CD4-positive, alpha-beta T cell treated with Interleukin-6 at 100 ng/mL for 8 hours (primary cell): Measurements from ENCODE around the gene PPFIA1.

Source experiments
- DNase-seq: peaks from one replicate; pipeline ENCODE4 v3.0.0-alpha.2; 2020; ENCODE audit warnings: mixed read lengths, low spot score

Gene PPFIA1

DNA sequence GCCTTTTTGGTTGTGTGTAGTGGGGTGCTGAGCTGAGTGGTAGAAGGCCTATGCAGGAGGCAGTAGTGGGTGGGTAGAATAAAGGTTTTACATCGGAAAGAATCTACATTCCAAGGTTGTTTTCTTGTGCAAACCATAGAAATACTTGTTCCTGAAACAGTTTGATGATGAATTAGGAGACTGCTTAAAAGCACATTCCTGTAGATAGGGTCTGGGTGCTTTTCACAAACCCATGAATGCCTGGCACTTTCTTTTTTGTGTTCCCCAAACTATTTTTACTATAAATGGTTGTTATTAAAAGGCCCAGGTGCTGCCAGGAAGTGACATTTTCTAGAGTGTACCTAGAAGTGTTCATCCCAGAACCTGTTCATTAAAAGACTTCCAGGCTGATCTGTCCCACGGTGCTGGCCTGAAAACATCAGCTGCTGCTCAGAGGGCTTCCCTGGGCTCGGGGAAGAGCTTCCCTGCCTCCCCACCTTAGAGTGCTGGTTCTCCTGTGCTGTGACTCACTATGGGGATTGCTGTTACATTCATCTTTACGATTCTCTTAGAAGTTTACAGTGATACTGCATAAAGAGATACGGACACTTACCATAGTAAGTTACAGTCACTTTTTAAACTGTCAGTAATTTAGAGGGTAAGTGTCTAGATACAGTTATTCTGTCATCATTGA, 27.9 kb downstream of the PPFIA1 start:
- DNase-seq: no peak

GRCh38 chr11:70299636-70300035, 29.1 kb downstream of the PPFIA1 start:
- no peak for DNase-seq

DNA sequence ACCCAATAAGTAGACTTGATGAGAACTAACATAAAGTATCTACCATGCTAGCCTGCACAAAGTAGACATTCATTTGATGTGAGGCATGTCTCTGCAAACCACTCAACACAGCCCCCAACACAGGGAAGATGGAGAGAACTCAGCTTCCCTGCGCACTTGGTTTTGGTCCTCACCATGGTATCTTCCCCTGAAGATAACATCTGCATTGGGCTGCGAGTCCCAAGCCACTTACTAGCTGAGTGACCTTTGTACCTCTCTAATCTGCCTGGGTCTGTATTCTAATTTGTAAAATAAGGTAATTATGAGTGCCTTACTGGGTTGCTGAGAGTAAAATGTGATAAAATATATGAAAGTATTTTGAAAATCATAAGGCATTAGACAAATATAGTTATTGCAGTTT, 30.7 kb downstream of the PPFIA1 start:
- no peak for DNase-seq

GRCh38 chr11:70301721-70302418, 31.4 kb downstream of the PPFIA1 start:
- no peak for DNase-seq

GRCh38 chr11:70302419-70302752, 31.9 kb downstream of the PPFIA1 start:
- no peak for DNase-seq

GRCh38 chr11:70303070-70303469, 32.6 kb downstream of the PPFIA1 start:
- no peak for DNase-seq

- no peak for DNase-seq
Measured at GRCh38 chr11:70304208-70304603, 33.7 kb downstream of the PPFIA1 start.

GRCh38 chr11:70305501-70305900, 35.0 kb downstream of the PPFIA1 start:
- DNase-seq: no peak

GRCh38 chr11:70306586-70307033, 36.1 kb downstream of the PPFIA1 start:
- DNase-seq: no peak

GRCh38 chr11:70307176-70307575, 36.7 kb downstream of the PPFIA1 start:
- DNase-seq: no peak

DNA sequence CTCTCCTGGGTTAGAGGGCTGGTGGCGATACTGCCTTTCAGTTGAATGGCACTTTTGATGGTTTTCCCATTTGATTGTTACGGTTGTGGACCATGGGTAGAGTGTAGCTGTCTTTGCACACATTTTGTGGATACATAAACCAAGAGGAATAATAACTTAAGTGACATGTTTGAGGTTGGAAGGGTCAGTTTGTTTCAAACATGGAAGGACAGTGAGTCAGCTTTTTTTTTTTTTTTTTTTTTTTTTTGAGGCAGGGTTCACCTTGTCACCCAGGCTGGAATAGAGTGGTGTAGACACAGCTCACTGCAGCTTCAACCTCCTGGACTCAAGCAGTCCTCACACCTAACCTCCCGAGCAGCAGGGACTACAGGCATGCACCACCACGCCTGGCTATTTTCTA, 41.1 kb downstream of the PPFIA1 start:
- no peak for DNase-seq

GRCh38 chr11:70312401-70313357, 42.2 kb downstream of the PPFIA1 start:
- no peak for DNase-seq

- no peak for DNase-seq
Measured at GRCh38 chr11:70313945-70314344, 43.5 kb downstream of the PPFIA1 start.

DNA sequence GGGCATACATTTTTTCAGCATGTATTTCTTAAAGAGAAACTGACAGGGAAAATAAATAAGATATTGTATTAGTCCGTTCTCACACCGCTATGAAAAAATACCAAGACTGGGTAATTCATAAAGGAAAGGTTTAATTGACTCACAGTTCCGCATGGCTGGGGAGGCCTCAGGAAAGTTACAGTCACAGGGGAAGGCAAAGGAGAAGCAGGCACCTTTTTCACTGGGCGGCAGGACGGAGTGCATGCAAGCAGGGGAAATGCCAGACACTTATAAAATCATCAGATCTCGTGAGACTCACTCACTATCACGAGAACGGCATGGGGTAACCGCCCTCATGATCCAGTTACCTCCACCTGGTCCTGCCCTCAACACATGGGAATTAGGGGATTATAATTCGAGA, 44.2 kb downstream of the PPFIA1 start:
- no peak for DNase-seq

DNA sequence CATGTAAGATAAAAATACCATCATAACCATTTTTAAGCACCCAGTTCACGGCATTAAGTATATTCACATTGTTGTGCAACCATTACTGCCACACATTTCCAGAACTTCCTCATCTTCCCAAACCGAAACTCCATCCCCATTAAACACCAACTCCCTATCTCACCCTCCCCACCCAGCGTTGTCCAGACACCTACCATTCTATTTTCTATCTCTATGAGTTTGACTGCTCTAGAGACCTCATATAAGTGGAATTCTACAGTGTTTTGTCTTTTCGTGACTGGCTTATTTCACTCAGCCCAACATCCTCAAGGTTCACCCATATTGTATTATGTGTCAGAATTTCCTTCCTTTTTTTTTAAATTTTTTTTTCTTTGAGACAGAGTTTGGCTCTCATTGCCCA, 45.2 kb downstream of the PPFIA1 start:
- DNase-seq: no peak

- DNase-seq: no peak
Measured at GRCh38 chr11:70317581-70318305, 47.3 kb downstream of the PPFIA1 start.

- no peak for DNase-seq
Measured at GRCh38 chr11:70319396-70320076, 49.0 kb downstream of the PPFIA1 start.

DNA sequence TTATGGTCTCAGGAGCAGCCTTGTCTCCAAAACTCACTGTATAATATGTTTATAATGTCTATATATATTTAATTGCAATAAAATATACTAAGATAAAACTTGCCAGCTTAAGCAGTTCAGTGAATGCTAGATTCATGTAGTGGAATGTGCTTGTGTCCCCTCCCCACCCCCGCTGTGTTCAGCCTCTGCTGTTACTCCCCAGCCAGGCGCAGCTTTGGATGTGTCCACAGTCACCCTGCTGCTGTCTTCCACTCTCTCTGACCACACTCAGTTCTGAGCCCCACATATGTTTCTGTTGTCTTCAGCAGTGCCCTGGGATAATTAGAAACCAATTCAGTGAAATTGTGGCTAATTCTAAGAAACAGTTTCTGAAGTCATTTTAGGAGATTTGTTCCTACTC, 52.2 kb downstream of the PPFIA1 start:
- DNase-seq: no peak

DNA sequence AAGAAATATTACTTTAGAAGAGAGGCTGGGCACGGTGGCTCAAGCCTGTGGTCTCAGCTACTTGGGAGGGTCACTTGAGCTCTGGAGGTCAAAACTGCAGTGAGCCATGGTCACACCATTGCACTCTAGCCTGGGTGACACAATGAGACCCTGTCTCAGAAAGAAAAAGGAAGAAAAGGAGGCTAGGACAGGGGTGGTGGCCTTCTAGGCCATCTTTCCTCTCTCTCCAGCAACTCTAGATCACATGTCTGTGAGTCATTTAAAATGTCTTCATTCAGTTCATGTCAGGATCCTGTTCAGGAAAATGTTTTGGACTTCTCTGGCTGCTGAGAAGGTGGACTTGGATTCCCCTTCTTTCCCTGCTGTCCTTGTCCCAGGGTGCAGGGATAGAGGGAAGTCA, 53.3 kb downstream of the PPFIA1 start:
- DNase-seq: no peak

DNA sequence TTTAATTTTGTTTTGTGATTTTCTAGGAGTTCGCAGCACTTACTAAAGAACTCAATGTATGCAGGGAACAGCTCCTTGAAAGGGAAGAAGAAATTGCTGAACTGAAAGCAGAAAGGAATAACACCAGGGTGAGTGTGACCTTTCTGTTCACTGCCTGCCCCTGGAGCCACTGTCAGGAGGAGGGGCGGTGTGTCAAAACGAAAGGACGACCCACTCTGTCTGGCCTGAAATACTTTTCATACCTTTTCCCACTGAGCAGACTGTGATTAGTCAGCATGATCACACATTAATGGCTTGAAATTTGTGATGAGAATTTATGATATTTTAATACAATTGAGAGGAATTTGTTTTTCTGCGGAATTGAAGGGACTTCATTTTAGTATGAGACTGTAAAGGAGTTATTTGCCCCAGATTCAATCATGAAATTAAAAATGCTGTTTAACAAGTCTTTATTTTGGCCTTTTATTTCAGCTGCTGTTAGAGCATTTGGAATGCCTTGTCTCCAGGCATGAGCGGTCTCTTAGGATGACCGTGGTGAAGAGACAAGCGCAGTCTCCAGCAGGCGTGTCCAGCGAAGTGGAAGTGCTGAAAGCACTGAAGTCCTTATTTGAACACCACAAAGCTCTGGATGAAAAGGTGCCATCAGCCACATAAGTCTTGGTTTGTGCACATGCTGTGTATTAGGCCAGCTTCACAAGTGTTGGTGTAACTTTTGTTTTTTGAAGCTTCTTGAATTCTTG, 54.1 kb downstream of the PPFIA1 start:
- no peak for DNase-seq

DNA sequence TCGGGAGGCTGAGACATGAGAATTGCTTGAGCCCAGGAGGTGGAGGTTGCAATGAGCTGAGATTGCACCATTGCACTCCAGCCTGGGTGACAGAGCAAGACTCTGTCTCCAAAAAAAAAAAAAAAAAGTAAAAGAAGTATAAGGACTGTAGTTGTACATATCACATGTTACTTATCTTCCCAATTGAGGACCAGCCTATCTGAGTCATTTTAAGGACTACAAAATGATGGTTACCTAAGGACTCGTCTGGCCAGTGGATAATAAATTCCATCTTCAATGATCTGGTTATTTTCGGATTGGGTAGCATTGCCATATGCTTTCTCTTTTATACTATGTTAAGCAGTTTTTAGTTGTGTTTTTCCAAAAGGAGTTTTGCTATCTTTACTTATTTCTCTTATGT, 55.3 kb downstream of the PPFIA1 start:
- no peak for DNase-seq
